Measurements from ENCODE around the gene BCO2.
A peak's percentile ranks its signal among the peaks of the same experiment; 100 is the strongest.

The BCO2 gene

DNA sequence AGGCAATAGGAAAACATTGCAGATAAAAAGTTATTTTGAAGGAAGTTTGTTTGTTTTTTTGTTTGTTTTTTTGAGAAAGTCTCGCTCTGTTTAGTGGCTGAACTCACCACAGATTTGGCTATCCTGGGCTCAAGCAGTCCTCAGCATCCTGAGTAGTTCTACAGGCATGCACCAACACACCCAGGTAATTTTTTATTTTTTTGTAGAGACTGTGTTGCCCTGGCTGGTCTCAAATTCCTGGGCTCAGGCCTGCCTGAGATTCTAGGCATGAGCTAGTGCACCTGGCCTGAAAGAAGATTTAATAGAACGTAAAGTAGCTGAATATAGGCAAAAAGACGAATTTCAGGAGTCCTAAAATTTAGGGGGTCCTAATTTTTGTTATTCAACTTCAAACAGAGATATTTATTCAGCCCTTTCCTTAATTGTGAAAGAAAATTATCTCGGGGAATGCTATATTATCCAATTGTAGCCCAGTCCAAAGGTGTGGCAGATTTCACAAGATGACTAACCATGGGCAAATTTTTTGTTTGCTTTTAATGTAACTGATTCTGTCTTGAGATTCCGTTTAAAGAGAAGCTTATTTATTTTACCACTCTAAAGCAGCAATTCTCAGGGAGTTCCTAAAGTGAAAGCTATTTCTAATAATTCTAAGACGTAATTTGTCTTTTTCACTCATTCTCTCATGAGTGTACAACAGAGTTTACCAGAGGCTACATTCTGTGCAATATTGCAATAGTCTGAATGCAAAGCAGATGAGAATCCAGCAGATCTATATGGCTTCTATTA lies 12.4 kb upstream of the BCO2 start:
- DNase-seq (ENCODE audit: low read depth in 1 of 2, low spot score in 1 of 2), result no peak
- Histone ChIP-seq H3K27me3 (ENCODE audit: insufficient read depth, poor library complexity, severe bottlenecking) (no peaks in the 10 kb centered on the region), H3K4me3 (replicated peaks; ENCODE audit: insufficient read depth, low read length) (no peak overlapping the region; the same call in 1 of the 2 replicates), H3K27ac (replicated peaks) (peak overlapping the region; percentile 67)
- no peak for TF ChIP-seq POLR2AphosphoS5 (IDR thresholded peaks at IDR 0.05; ENCODE audit: low read depth)
- TF ChIP-seq, protein P1, sequence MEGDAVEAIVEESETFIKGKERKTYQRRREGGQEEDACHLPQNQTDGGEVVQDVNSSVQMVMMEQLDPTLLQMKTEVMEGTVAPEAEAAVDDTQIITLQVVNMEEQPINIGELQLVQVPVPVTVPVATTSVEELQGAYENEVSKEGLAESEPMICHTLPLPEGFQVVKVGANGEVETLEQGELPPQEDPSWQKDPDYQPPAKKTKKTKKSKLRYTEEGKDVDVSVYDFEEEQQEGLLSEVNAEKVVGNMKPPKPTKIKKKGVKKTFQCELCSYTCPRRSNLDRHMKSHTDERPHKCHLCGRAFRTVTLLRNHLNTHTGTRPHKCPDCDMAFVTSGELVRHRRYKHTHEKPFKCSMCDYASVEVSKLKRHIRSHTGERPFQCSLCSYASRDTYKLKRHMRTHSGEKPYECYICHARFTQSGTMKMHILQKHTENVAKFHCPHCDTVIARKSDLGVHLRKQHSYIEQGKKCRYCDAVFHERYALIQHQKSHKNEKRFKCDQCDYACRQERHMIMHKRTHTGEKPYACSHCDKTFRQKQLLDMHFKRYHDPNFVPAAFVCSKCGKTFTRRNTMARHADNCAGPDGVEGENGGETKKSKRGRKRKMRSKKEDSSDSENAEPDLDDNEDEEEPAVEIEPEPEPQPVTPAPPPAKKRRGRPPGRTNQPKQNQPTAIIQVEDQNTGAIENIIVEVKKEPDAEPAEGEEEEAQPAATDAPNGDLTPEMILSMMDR (IDR thresholded peaks at IDR 0.05; ENCODE audit: insufficient read depth, low read length), result no peak
- TF ChIP-seq SPI1 (IDR thresholded peaks at IDR 0.05; ENCODE audit: borderline replicate concordance, low read depth), result no peak
- no peak for TF ChIP-seq GABPA (IDR thresholded peaks at IDR 0.05; ENCODE audit: low read depth)
- TF ChIP-seq, protein P2, sequence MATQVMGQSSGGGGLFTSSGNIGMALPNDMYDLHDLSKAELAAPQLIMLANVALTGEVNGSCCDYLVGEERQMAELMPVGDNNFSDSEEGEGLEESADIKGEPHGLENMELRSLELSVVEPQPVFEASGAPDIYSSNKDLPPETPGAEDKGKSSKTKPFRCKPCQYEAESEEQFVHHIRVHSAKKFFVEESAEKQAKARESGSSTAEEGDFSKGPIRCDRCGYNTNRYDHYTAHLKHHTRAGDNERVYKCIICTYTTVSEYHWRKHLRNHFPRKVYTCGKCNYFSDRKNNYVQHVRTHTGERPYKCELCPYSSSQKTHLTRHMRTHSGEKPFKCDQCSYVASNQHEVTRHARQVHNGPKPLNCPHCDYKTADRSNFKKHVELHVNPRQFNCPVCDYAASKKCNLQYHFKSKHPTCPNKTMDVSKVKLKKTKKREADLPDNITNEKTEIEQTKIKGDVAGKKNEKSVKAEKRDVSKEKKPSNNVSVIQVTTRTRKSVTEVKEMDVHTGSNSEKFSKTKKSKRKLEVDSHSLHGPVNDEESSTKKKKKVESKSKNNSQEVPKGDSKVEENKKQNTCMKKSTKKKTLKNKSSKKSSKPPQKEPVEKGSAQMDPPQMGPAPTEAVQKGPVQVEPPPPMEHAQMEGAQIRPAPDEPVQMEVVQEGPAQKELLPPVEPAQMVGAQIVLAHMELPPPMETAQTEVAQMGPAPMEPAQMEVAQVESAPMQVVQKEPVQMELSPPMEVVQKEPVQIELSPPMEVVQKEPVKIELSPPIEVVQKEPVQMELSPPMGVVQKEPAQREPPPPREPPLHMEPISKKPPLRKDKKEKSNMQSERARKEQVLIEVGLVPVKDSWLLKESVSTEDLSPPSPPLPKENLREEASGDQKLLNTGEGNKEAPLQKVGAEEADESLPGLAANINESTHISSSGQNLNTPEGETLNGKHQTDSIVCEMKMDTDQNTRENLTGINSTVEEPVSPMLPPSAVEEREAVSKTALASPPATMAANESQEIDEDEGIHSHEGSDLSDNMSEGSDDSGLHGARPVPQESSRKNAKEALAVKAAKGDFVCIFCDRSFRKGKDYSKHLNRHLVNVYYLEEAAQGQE (IDR thresholded peaks at IDR 0.05; ENCODE audit: insufficient replicate concordance, low read depth), result no peak

DNA sequence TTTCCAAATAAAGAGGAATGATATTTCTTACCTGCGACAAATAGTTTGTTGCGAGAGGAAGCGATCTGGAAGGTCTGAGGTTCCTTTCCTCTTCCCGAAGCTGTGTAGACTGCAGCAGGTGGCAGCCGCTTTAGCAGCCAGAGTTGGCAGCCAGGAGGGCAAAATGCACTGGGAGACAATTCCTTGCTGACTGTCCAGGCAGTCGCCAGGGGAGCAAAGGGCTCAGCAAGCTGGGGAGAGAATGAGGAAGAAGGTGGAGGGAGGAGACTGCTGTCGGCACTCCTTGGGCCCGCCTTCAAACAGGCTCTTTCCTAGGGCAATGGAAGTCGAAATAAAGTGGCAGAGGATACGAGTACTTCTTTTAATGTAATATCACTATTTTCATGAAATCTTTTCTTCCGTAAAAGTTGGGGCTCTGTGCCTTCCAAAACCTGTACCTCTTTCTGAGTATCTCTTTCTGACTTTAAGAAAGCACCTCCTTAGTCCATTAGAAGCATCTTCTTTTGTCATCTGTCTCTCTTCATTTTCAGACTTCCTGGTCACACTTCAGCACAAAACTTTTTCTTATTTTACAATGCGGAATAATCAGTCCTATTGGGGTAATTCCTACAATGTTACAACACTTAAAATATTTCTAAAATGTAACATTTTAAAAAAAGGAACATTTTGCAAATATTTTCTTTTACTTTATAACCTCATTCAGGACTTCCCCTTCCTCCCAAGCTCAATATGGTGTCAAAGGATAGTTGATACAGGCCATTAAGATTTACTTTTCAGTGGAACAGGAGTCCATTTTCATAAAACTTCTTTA lies 11.2 kb upstream of the BCO2 start, which contains the start of gene IL18:
TSS of gene IL18 (minus strand) at position 220 of the 811 bp plus-strand sequence. CDS start 9,041 bp downstream, outside the sequence.
- peak within 1 kb of the TSS; percentile 67 for H3K27ac ChIP-seq (replicated peaks)
- H3K27me3 ChIP-seq (ENCODE audit: insufficient read depth, poor library complexity, severe bottlenecking), result no peaks in the 10 kb centered on the region
- peak within 1 kb of the TSS; percentile 37 for H3K4me3 ChIP-seq (replicated peaks; ENCODE audit: insufficient read depth, low read length)
- DNase-seq (ENCODE audit: low read depth in 1 of 2, low spot score in 1 of 2), result peak; percentile 41 to 83
- TF ChIP-seq POLR2AphosphoS5 (IDR thresholded peaks at IDR 0.05; ENCODE audit: low read depth), result peak; percentile 56; the same call in 1 of the 2 replicates
- TF ChIP-seq, protein P2 (IDR thresholded peaks at IDR 0.05; ENCODE audit: insufficient replicate concordance, low read depth), result no peak
- TF ChIP-seq SPI1 (IDR thresholded peaks at IDR 0.05; ENCODE audit: borderline replicate concordance, low read depth), result peak; percentile 56; the same call in 1 of the 2 replicates
- TF ChIP-seq, protein P1 (IDR thresholded peaks at IDR 0.05; ENCODE audit: insufficient read depth, low read length), result no peak

DNA sequence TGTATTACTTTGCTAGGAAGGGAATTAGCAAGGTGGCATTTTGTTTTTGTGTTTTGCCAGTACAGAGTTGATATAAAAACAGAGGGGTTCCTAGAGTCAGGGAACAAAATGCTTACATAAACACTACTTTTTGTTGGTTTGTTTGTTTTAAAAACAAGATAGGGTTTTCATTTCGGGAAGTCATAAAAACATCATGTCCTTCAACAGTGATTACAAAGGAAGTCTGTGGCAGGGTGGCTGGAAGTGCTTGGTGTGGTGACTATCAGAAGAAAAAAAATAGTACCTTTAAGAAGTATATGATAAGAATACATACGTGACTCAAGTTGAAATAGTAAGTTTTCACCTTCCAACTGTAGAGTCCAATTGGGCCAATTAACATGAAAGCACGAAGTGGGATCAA lies 10.3 kb upstream of the BCO2 start:
- TF ChIP-seq GABPA (IDR thresholded peaks at IDR 0.05; ENCODE audit: low read depth) (no peak), SPI1 (IDR thresholded peaks at IDR 0.05; ENCODE audit: borderline replicate concordance, low read depth) (no peak), POLR2AphosphoS5 (IDR thresholded peaks at IDR 0.05; ENCODE audit: low read depth) (no peak)
- TF ChIP-seq, protein P2 (IDR thresholded peaks at IDR 0.05; ENCODE audit: insufficient replicate concordance, low read depth), result no peak
- TF ChIP-seq, protein P1 (IDR thresholded peaks at IDR 0.05; ENCODE audit: insufficient read depth, low read length), result no peak
- H3K27ac ChIP-seq (replicated peaks), result no peak overlapping the region; the same call in 1 of the 2 replicates
- no peak overlapping the region for H3K4me3 ChIP-seq (replicated peaks; ENCODE audit: insufficient read depth, low read length)
- no peaks in the 10 kb centered on the region for H3K27me3 ChIP-seq (ENCODE audit: insufficient read depth, poor library complexity, severe bottlenecking)
- no peak for DNase-seq (ENCODE audit: low read depth in 1 of 2, low spot score in 1 of 2)
